Keratinocyte (primary cell): ENCODE results near the gene TMEM125. TPM values are rescaled to one million over a fixed set of nuclear protein-coding genes. Genes with fewer than 3 reads are reported as not detected.

Source experiments
- DNase-seq: peaks from one replicate; pipeline ENCODE4 v3.0.0-alpha.2; 2011; ENCODE audit warnings: low read depth, missing footprints, low spot score
- FAIRE-seq: peaks from 2 replicates; lab custom pipeline; 2011; peaks lifted over from hg19 to GRCh38; lab: Jason Lieb, UNC
- H2AFZ ChIP-seq: 2 replicates; pipeline ENCODE4 v1.6.0; 2012; ENCODE audit warnings: low read length, control low read depth, inconsistent platforms; ENCODE audit not compliant: control insufficient read depth
- H3K27ac ChIP-seq: 2 replicates; pipeline ENCODE4 v1.5.1; 2011; ENCODE audit warnings: low read length; ENCODE audit not compliant: control insufficient read depth, insufficient read depth
- H3K27me3 ChIP-seq: 3 replicates; pipeline ENCODE4 v1.6.0; 2011; ENCODE audit warnings: low read length; ENCODE audit not compliant: control insufficient read depth, insufficient read depth; ENCODE audit errors: extremely low read depth
- H3K36me3 ChIP-seq, 2 experiments: 2 replicates in 1 of 2; 3 replicates in 1 of 2; pipeline ENCODE4 v1.5.1; 2011; ENCODE audit warnings: low read length in 2 of 2, mild to moderate bottlenecking in 1 of 2; ENCODE audit not compliant: control insufficient read depth in 2 of 2, insufficient read depth in 2 of 2; ENCODE audit errors: extremely low read depth in 1 of 2
- H3K4me1 ChIP-seq: 3 replicates; pipeline ENCODE4 v1.5.1; 2011; ENCODE audit warnings: low read length; ENCODE audit not compliant: control insufficient read depth, insufficient read depth; ENCODE audit errors: extremely low read depth
- H3K4me2 ChIP-seq: 3 replicates; pipeline ENCODE4 v1.6.0; 2011; ENCODE audit warnings: low read depth, low read length; ENCODE audit not compliant: control insufficient read depth, insufficient read depth; ENCODE audit errors: extremely low read depth
- H3K4me3 ChIP-seq, 3 experiments: fragments of 200-600 bp in 1 of 3; sonication (generic) in 1 of 3; 2 replicates in 2 of 3; 3 replicates in 1 of 3; pipeline ENCODE4 v1.5.1; 2011 to 2016; ENCODE audit warnings: low read length in 3 of 3, mild to moderate bottlenecking in 3 of 3, control low read depth in 2 of 3, inconsistent platforms in 1 of 3, low read depth in 1 of 3, mixed read lengths in 1 of 3, mixed run types in 1 of 3, moderate library complexity in 1 of 3; ENCODE audit not compliant: control insufficient read depth in 2 of 3, insufficient read depth in 2 of 3; ENCODE audit errors: extremely low read depth in 1 of 3
- H3K79me2 ChIP-seq: 2 replicates; pipeline ENCODE4 v1.6.0; 2012; ENCODE audit warnings: low read length; ENCODE audit not compliant: control insufficient read depth, insufficient read depth
- H3K9ac ChIP-seq: 3 replicates; pipeline ENCODE4 v1.6.0; 2011; ENCODE audit warnings: low read length; ENCODE audit not compliant: control insufficient read depth, insufficient read depth; ENCODE audit errors: extremely low read depth
- H3K9me1 ChIP-seq: 3 replicates; pipeline ENCODE4 v1.6.0; 2011; ENCODE audit warnings: low read length; ENCODE audit not compliant: control insufficient read depth, insufficient read depth; ENCODE audit errors: extremely low read depth
- H3K9me3 ChIP-seq: 2 replicates; pipeline ENCODE4 v1.5.1; 2012; ENCODE audit warnings: low read depth, low read length; ENCODE audit not compliant: control insufficient read depth
- H4K20me1 ChIP-seq: 3 replicates; pipeline ENCODE4 v1.6.0; 2011; ENCODE audit warnings: low read length; ENCODE audit not compliant: control insufficient read depth, insufficient read depth; ENCODE audit errors: extremely low read depth
- CTCF ChIP-seq, 3 experiments: IDR thresholded peaks in 1 of 3; conservative IDR thresholded peaks in 1 of 3; optimal IDR thresholded peaks in 1 of 3; 2 replicates in 2 of 3; 3 replicates in 1 of 3; pipeline versions ENCODE3 to v1.5.1; 2011; ENCODE audit warnings: low read length in 3 of 3, mild to moderate bottlenecking in 3 of 3, moderate library complexity in 2 of 3, control low read depth in 1 of 3, inconsistent platforms in 1 of 3; ENCODE audit not compliant: insufficient read depth in 2 of 3; ENCODE audit errors: extremely low read depth in 1 of 3
- EZH2 ChIP-seq: IDR thresholded peaks from one replicate; pipeline ENCODE4 v1.6.1; 2012; ENCODE audit warnings: inconsistent platforms, mild to moderate bottlenecking, low read length, moderate library complexity
- dilution Hi-C: fragments of 300-500 bp; cut with MboI; formaldehyde crosslinking; loops from one replicate; pipeline ENCODE4 v1.7.0; 2020; ENCODE audit warnings: low sequenced_read_pairs; ENCODE audit not compliant: extremely low pct_ligation_motif_present
- polyA plus RNA-seq, 5 experiments: library from polyadenylated mRNA; depleted of rRNA in 3 of 5; stranded (reverse) in 3 of 5; stranded (forward) in 1 of 5; unstranded in 1 of 5; fragments of >200 nt; gene quantifications; 1 replicate in 1 of 5; 2 replicates in 3 of 5; 3 replicates in 1 of 5; pipeline versions ENCODE4 v1.2.1 to v1.2.3, GENCODE V29; 2011 to 2012; ENCODE audit warnings: missing spikeins in 2 of 5, low read depth in 1 of 5, low replicate concordance in 1 of 5

Gene TMEM125
- polyA plus RNA-seq, 1 donor (not counting 4 experiments of a cell fraction or from before 2014, with no cell fraction given), result 0.92 TPM

GRCh38 chr1:43266881-43267280, 2.9 kb upstream of the TMEM125 start:
- FAIRE-seq, result no peak
- H2AFZ ChIP-seq, result no peak overlapping the region

GRCh38 chr1:43267291-43267805, 2.4 kb upstream of the TMEM125 start:
- Histone ChIP-seq H3K4me3 (no peak overlapping the region), H4K20me1 (no peaks in the 10 kb centered on the region), H3K9me1 (no peaks in the 10 kb centered on the region), H3K4me2 (no peak overlapping the region), H3K9ac (no peak overlapping the region), H3K36me3 (no peaks in the 10 kb centered on the region), H3K27ac (no peak overlapping the region), H3K79me2 (no peaks in the 10 kb centered on the region), H3K9me3 (no peaks in the 10 kb centered on the region), H2AFZ (no peak overlapping the region), H3K27me3 (no peaks in the 10 kb centered on the region), H3K4me1 (peaks cover 11% of the 10 kb centered on the region)
- TF ChIP-seq CTCF (optimal IDR thresholded peaks at IDR 0.05 in 1 of 3, IDR thresholded peaks at IDR 0.05 in 1 of 3, conservative IDR thresholded peaks at IDR 0.05 in 1 of 3; ENCODE audit: extremely low read depth in 1 of 3, insufficient read depth in 2 of 3, low read length in 3 of 3) (no peak), EZH2 (no peak)
- DNase-seq (no peak), FAIRE-seq (no peak)
- dilution Hi-C loops, result no loop called here

More at GRCh38 chr1:43266881-43267280, 2.9 kb upstream of the TMEM125 start:
- Histone ChIP-seq H3K9ac (no peak overlapping the region), H3K4me2 (no peak overlapping the region), H3K79me2 (no peaks in the 10 kb centered on the region), H3K27me3 (no peaks in the 10 kb centered on the region), H3K9me1 (no peaks in the 10 kb centered on the region), H3K36me3 (no peaks in the 10 kb centered on the region), H3K4me3 (no peak overlapping the region), H3K27ac (no peak overlapping the region), H3K9me3 (no peaks in the 10 kb centered on the region), H3K4me1 (peaks cover 11% of the 10 kb centered on the region), H4K20me1 (no peaks in the 10 kb centered on the region)
- TF ChIP-seq EZH2 (no peak), CTCF (optimal IDR thresholded peaks at IDR 0.05 in 1 of 3, IDR thresholded peaks at IDR 0.05 in 1 of 3, conservative IDR thresholded peaks at IDR 0.05 in 1 of 3; ENCODE audit: extremely low read depth in 1 of 3, insufficient read depth in 2 of 3, low read length in 3 of 3) (no peak)
- dilution Hi-C loops, result no loop called here
- DNase-seq, result no peak
